Right renal cortex interstitium (tissue), 3 donors: ENCODE measurements around the gene CCDC74A. TPM values are rescaled to one million over a fixed set of nuclear protein-coding genes. Genes with fewer than 3 reads are reported as not detected.
"Not testable (repeated sequence)": the region's sequence is repeated elsewhere in the genome, so short reads cannot be mapped to it uniquely, and the experiment has no call there.

Experiments
- DNase-seq, 3 donors: peaks; one replicate each; pipeline ENCODE4 v3.0.0-alpha.2; 2013; ENCODE audit warnings: low read depth in 3 of 3, low spot score in 2 of 3
- polyA plus RNA-seq, 3 donors: library from polyadenylated mRNA; unstranded; fragments of 120-200 nt; gene quantifications; one replicate each; pipeline ENCODE4 v1.2.1, GENCODE V29; 2013; ENCODE audit not compliant: insufficient read length in 3 of 3

The CCDC74A gene
- polyA plus RNA-seq, 3 donors, result 11.7 to 14.5 (median 12.1) TPM

- DNase-seq, result not testable (repeated sequence)
These were observed 2.4 kb upstream of the CCDC74A start for GRCh38 chr2:131525256-131525655.

GRCh38 chr2:131528981-131529863 is 1.5 kb downstream of the CCDC74A start:
- not testable (repeated sequence) for DNase-seq

GRCh38 chr2:131529864-131530445 is 2.3 kb downstream of the CCDC74A start:
- not testable (repeated sequence) for DNase-seq

DNA sequence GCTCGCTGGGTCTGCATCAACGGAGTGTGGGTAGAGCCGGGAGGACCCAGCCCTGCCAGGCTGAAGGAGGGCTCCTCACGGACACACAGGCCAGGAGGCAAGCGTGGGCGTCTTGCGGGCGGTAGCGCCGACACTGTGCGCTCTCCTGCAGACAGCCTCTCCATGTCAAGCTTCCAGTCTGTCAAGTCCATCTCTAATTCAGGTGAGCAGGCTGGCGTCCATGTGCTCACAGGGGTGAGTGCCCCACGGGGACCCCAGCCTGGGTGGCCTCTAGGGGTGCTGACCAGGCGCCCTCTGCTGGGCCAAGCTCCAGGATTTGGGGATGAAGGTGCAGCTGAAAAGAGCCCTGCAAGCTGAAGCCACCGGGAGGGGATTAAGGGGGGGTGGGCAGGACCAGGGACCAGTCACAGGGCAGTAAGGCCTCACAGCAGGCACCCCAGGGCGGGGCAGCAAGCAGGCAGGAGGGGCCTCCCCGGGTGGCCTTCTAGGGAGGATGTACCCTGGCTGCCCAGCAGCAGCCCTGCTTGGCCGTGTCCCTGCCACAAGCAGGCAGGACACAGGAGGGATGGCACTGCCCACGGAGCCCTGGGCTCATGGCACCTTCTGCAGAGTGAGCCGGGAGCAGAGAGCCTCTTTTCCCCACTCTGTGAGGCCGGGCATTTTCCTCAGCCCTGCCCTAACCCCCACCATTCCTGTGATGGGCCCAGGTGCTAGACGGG is 3.1 kb downstream of the CCDC74A start:
- DNase-seq, result not testable (repeated sequence)

DNA sequence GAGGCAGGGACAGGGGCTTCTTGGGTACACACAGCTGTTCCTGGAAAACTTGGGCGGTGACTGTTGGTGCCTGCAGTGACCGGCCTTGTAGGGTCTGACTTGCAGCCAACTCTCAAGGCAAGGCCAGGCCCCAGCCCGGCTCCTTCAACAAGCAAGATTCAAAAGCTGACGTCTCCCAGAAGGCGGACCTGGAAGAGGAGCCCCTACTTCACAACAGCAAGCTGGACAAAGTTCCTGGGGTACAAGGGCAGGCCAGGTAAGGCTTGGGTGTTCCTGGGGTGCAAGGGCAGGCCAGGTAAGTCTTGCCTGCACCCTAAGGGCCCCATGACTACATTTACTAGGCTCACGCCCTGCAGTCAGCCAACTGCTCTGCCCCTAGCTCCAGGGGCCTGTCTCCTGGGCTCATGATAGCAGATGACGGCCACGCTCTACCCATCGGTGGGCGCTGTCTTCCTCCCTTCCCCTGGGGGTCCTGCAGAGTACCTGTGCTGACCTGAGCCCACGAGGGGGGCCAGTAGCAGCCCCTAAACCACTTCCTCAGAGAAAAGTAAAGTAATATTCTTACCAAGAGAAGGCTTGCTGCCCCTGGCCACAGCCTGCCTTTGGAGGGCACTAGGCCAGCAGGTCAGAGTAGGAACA is 4.0 kb downstream of the CCDC74A start:
- DNase-seq, result not testable (repeated sequence)

DNA sequence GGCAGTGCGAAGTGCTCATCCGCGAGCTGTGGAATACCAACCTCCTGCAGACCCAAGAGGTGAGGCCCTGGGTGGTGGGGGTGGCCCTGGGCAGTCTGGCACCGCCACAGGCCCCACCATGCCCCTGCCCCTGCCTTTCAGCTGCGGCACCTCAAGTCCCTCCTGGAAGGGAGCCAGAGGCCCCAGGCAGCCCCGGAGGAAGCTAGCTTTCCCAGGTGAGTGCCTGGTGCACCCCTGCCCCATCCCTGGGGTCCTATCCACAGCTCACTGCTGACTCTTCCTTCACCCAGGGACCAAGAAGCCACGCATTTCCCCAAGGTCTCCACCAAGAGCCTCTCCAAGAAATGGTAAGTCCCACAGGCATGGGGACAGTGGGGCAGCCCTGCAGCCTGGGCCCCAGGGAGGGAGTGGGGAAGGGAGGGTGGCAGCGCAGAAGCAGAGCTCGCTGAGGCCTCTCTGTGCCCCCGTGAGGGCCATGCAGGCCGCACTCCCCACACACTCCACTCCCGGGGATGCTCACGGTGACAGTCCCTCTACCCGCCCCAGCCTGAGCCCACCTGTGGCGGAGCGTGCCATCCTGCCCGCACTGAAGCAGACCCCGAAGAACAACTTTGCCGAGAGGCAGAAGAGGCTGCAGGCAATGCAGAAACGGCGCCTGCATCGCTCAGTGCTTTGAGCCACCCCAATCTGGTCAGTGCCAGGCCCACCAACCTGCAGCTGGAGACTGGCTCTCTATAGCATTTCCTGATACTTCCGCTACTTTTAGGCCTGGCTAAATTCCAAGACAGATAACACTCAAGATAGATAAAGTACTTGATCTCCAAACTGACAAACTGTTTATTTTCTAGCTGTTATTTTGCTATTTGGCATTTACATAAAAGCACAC is 5.3 kb downstream of the CCDC74A start:
- DNase-seq, result not testable (repeated sequence)

- not testable (repeated sequence) for DNase-seq
These were observed 6.1 kb downstream of the CCDC74A start for GRCh38 chr2:131533609-131534316.

DNA sequence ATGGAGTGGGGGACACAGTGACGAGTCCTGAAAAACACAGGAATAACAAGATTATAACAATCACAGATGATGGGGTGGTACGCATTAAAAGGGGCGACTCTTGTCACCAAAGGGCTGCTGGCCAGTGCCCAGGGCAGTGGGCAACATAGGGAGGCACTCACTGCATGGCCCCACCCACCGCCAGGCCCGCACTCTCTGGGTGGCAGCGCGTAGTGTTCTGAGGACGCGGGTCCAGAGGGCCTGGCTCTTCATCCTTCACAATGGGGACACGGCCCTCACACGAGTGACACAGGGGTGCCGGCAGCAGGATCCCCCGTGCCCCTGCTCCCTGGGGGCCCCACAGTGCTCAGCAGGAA is 6.6 kb downstream of the CCDC74A start:
- DNase-seq, result not testable (repeated sequence)

GRCh38 chr2:131534965-131535364 is 7.3 kb downstream of the CCDC74A start:
- DNase-seq, result not testable (repeated sequence)

GRCh38 chr2:131535526-131535925 is 7.8 kb downstream of the CCDC74A start:
- no peak for DNase-seq

DNA sequence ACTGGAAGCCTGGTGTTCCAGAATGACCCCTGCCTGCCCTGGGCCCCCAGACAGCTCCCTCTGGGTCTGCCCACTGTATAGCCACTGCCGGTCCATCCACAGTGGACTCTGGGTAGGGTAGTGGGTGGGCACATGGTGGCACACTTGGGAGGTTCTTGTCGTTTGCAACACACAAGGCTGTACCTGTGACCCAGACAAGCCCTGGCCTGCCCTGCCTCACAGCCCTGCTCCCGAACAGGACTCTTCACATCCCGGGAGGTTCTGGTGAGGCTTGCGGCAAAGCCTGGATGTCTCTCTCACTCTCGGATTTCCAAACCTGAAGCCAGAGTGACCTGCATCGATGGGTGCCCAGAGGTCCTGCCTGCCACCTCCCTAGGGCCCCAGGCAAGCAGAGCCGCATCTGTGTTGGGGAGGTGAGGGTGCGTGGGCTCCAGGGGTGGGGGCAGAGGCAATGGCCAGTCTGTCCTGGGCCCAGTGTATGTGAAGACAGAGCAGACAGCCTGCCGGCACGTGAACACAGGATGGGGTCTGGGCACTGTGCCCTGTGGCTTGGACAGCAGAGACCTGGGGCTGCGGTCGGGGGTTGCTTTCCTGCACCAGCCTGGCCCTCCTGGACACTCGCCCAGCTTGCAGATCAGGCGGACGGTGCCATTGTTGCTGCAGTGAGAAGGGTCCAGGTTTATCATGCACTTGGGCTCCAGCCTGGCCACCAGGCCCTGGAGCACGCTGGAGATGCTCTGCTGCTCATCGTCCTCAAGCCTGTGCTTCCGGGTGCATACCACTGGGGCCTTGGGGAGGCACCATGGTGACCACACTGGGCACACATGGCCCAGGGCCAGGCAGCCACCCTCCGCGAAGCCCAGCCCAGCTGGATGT is 8.5 kb downstream of the CCDC74A start:
- not testable (repeated sequence) for DNase-seq

DNA sequence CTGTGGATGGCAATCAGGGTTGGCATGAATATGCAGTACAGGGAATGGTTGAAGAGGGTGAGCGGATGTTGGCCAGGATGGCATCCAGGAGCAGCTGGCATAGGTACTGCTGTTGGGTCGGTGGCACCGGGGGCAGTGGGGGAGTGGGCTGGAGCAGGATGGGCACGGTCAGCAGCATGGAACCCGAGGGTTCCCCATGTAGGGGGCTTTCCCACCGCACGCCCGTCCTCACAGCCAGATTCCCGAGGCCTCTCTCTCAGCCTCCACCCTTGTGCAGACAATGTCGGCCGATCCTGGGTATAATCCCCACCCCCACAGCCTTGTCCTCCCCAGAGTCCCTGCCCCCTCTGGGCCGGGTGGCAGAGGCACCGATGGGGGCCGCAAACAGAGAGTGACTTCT is 9.2 kb downstream of the CCDC74A start:
- DNase-seq, result not testable (repeated sequence)

DNA sequence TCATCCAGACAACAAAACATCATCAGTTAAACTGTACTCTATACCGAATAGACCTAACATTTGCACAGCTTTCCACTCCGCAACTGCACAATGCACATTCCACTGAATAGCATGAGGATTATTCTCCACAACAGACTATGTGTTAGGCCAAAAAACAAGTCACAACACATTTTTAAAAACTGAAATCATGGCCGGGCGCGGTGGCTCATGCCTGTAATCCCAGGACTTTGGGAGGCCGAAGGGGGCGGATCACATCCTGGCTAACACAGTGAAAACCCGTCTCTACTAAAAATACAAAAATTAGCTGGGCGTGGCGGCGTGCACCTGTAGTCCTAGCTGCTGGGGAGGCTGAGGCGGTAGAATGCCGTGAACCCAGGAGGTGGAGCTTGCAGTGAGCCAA is 11.2 kb downstream of the CCDC74A start:
- not testable (repeated sequence) for DNase-seq

GRCh38 chr2:131542438-131543384 is 15.0 kb downstream of the CCDC74A start:
- no peak for DNase-seq

- no peak for DNase-seq
These were observed 15.8 kb downstream of the CCDC74A start for GRCh38 chr2:131543385-131543891.

- DNase-seq, result not testable (repeated sequence)
These were observed 16.5 kb downstream of the CCDC74A start for GRCh38 chr2:131544006-131544812.
